Measurements from ENCODE around the gene SLC16A10. TPM values are rescaled to one million over a fixed set of nuclear protein-coding genes. Genes with fewer than 3 reads are reported as not detected.
"Not testable (repeated sequence)": the region's sequence is repeated elsewhere in the genome, so short reads cannot be mapped to it uniquely, and the experiment has no call there.

Gene SLC16A10
- total RNA-seq, 2 donors from 2014 or later = 8.7 to 13.8 TPM

DNA sequence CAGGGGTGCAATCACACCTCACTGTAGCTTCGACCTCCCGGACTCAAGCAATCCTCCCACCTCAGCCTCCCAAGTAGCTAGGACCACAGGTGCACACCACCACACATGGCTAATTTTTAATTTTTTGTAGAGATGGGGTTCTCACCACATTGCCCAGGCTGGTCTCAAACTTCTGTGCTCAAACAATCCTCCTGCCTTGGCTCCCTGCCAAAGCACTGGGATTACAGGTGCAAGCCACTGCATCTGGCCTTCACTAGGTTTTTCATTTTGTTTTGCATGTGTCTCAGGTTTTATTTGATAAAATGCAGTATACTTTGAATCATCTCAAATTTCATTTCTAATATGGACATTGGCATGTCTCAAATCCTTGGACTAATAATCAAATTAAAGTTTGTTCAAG is 98.7 kb downstream of the SLC16A10 start:
- no peaks in the 10 kb centered on the region for H3K27me3 Mint-ChIP-seq (ENCODE audit: insufficient read depth)
- no peak overlapping the region for H3K4me3 ChIP-seq (ENCODE audit: low read length)
- TF ChIP-seq, protein P1, sequence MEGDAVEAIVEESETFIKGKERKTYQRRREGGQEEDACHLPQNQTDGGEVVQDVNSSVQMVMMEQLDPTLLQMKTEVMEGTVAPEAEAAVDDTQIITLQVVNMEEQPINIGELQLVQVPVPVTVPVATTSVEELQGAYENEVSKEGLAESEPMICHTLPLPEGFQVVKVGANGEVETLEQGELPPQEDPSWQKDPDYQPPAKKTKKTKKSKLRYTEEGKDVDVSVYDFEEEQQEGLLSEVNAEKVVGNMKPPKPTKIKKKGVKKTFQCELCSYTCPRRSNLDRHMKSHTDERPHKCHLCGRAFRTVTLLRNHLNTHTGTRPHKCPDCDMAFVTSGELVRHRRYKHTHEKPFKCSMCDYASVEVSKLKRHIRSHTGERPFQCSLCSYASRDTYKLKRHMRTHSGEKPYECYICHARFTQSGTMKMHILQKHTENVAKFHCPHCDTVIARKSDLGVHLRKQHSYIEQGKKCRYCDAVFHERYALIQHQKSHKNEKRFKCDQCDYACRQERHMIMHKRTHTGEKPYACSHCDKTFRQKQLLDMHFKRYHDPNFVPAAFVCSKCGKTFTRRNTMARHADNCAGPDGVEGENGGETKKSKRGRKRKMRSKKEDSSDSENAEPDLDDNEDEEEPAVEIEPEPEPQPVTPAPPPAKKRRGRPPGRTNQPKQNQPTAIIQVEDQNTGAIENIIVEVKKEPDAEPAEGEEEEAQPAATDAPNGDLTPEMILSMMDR (conservative IDR thresholded peaks at IDR 0.05) = no peak
- H3K9me3 Mint-ChIP-seq = peaks cover 16% of the 10 kb centered on the region
- 100% methylated on average over 2 of the region's 2 CpGs; no CpG with 5 or more reads in 1 of the 2 experiments for WGBS, 2 experiments (ENCODE audit: insufficient coverage in 1 of 2, insufficient read length in 1 of 2)
- H3K9me3 ChIP-seq (ENCODE audit: control insufficient read depth, low read length) = peaks cover 7% of the 10 kb centered on the region
- no peak overlapping the region for H3K4me3 Mint-ChIP-seq
- DNase-seq = no peak
- H3K27ac ChIP-seq (ENCODE audit: low read depth, low read length) = no peak overlapping the region
- no peak overlapping the region for H3K9ac ChIP-seq (ENCODE audit: extremely low read depth, low read length, poor library complexity, severe bottlenecking)
- peaks cover 12% of the 10 kb centered on the region for H3K36me3 Mint-ChIP-seq (ENCODE audit: low read depth)
- no peaks in the 10 kb centered on the region for H3K4me1 Mint-ChIP-seq
- no peaks in the 10 kb centered on the region for H3K4me1 ChIP-seq (ENCODE audit: control insufficient read depth, insufficient read depth, low read length)
- H3K27ac Mint-ChIP-seq = no peak overlapping the region
- H3K27me3 ChIP-seq (ENCODE audit: control insufficient read depth, insufficient read depth, low read length, poor library complexity, severe bottlenecking) = no peaks in the 10 kb centered on the region
- H3K36me3 ChIP-seq (ENCODE audit: control insufficient read depth, insufficient read depth, low read length) = no peaks in the 10 kb centered on the region

DNA sequence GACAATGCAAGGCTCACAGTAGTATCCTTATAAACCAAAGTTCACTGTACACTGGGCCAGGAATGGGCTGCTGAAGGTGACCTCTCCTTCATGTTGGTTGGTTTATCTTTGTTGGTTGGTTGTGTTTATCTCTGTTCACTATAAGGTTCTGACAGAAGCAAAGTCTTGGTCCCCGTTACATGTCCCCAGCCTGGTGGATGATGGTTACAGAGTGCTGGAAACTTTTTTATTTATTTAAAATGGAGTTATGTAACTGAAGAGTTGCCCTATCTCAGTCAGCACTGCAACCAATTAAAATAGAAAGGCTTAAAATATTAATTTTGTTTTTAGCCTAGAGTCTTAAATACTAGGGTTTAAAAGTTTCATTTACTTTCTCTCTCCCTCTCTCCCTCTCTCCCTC is 100.6 kb downstream of the SLC16A10 start:
- no peak overlapping the region for H3K27ac Mint-ChIP-seq
- WGBS, 2 experiments (ENCODE audit: insufficient coverage in 1 of 2, insufficient read length in 1 of 2) = 92% methylated on average over 1 of the region's 1 CpG; no CpG with 5 or more reads in 1 of the 2 experiments
- H3K4me3 ChIP-seq (ENCODE audit: low read length) = no peak overlapping the region
- no peaks in the 10 kb centered on the region for H3K27me3 ChIP-seq (ENCODE audit: control insufficient read depth, insufficient read depth, low read length, poor library complexity, severe bottlenecking)
- peaks cover 9% of the 10 kb centered on the region for H3K9me3 ChIP-seq (ENCODE audit: control insufficient read depth, low read length)
- H3K27me3 Mint-ChIP-seq (ENCODE audit: insufficient read depth) = no peaks in the 10 kb centered on the region
- peaks cover 19% of the 10 kb centered on the region for H3K36me3 Mint-ChIP-seq (ENCODE audit: low read depth)
- H3K9me3 Mint-ChIP-seq = peaks cover 30% of the 10 kb centered on the region
- DNase-seq = no peak
- TF ChIP-seq, protein P1 (conservative IDR thresholded peaks at IDR 0.05) = no peak
- H3K4me1 Mint-ChIP-seq = no peaks in the 10 kb centered on the region
- no peak overlapping the region for H3K27ac ChIP-seq (ENCODE audit: low read depth, low read length)
- H3K9ac ChIP-seq (ENCODE audit: extremely low read depth, low read length, poor library complexity, severe bottlenecking) = no peak overlapping the region
- H3K36me3 ChIP-seq (ENCODE audit: control insufficient read depth, insufficient read depth, low read length) = no peaks in the 10 kb centered on the region
- H3K4me1 ChIP-seq (ENCODE audit: control insufficient read depth, insufficient read depth, low read length) = no peaks in the 10 kb centered on the region
- H3K4me3 Mint-ChIP-seq = no peak overlapping the region

DNA sequence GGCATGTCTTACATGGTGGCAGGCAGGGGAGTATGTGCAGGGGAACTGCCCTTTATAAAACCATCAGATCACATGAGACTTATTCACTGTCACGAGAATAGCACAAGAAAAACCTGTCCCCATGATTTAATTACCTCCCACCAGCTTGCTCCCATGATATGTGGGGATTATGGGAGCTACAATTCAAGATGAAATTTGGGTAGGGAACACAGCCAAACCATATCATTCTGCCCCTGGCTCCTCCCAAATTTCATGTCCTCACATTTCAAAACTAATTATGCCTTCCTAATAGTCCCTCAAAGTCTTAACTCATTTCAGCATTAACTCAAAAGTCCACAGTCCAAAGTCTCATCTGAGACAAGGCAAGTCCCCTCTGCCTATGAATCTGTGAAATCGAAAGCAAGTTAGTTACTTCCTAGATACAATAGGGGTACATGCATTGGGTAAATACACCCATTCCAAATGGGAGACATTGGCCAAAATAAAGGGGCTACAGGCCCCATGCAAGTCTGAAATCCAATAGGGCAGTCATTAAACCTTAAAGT is 102.4 kb downstream of the SLC16A10 start:
- not testable (repeated sequence) for H3K36me3 ChIP-seq (ENCODE audit: control insufficient read depth, insufficient read depth, low read length)

DNA sequence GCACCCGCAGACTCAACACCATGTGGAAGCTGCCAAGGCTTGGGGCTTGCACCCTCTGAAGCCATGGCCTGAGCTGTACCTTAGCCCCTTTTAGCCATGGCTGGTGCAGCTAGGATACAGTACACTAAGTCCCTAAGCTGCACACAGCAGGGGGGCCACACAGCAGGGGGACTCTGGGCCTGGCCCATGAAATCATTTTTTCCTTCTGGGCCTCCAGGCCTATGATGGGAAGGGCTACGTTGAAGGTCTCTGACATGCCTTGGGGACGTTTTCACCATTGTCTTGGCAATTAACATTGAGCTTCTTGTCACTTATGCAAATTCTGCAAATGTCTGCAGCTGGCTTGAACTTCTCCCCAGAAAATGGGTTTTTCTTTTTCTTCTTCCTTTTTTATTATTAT is 103.3 kb downstream of the SLC16A10 start:
- Histone ChIP-seq H3K4me1 (ENCODE audit: control insufficient read depth, insufficient read depth, low read length) (no peaks in the 10 kb centered on the region), H3K9me3 (ENCODE audit: control insufficient read depth, low read length) (peaks cover 9% of the 10 kb centered on the region), H3K27ac (ENCODE audit: low read depth, low read length) (no peak overlapping the region), H3K27me3 (ENCODE audit: control insufficient read depth, insufficient read depth, low read length, poor library complexity, severe bottlenecking) (no peaks in the 10 kb centered on the region), H3K9ac (ENCODE audit: extremely low read depth, low read length, poor library complexity, severe bottlenecking) (no peak overlapping the region), H3K36me3 (ENCODE audit: control insufficient read depth, insufficient read depth, low read length) (no peaks in the 10 kb centered on the region), H3K4me3 (ENCODE audit: low read length) (no peak overlapping the region)
- H3K9me3 Mint-ChIP-seq = peaks cover 30% of the 10 kb centered on the region
- DNase-seq = no peak
- WGBS, 2 experiments (ENCODE audit: insufficient coverage in 1 of 2, insufficient read length in 1 of 2) = 90 to 91% methylated on average over 3 of the region's 3 CpGs
- H3K4me1 Mint-ChIP-seq = peaks cover 6% of the 10 kb centered on the region
- H3K4me3 Mint-ChIP-seq = no peak overlapping the region
- peaks cover 19% of the 10 kb centered on the region for H3K36me3 Mint-ChIP-seq (ENCODE audit: low read depth)
- TF ChIP-seq, protein P1 (conservative IDR thresholded peaks at IDR 0.05) = no peak
- H3K27ac Mint-ChIP-seq = no peak overlapping the region
- H3K27me3 Mint-ChIP-seq (ENCODE audit: insufficient read depth) = no peaks in the 10 kb centered on the region

More for the DNA sequence above, 102.4 kb downstream of the SLC16A10 start:
- not testable (repeated sequence) for H3K4me3 ChIP-seq (ENCODE audit: low read length); DNase-seq; H3K9me3 ChIP-seq (ENCODE audit: control insufficient read depth, low read length); H3K27me3 ChIP-seq (ENCODE audit: control insufficient read depth, insufficient read depth, low read length, poor library complexity, severe bottlenecking); H3K4me1 ChIP-seq (ENCODE audit: control insufficient read depth, insufficient read depth, low read length); H3K9ac ChIP-seq (ENCODE audit: extremely low read depth, low read length, poor library complexity, severe bottlenecking); H3K4me3 Mint-ChIP-seq; H3K27me3 Mint-ChIP-seq (ENCODE audit: insufficient read depth); H3K27ac Mint-ChIP-seq; H3K4me1 Mint-ChIP-seq; H3K27ac ChIP-seq (ENCODE audit: low read depth, low read length)
- peaks cover 19% of the 10 kb centered on the region for H3K36me3 Mint-ChIP-seq (ENCODE audit: low read depth)
- H3K9me3 Mint-ChIP-seq = peaks cover 30% of the 10 kb centered on the region
- 85% methylated on average over 2 of the region's 2 CpGs; no CpG with 5 or more reads in 1 of the 2 experiments for WGBS, 2 experiments (ENCODE audit: insufficient coverage in 1 of 2, insufficient read length in 1 of 2)

DNA sequence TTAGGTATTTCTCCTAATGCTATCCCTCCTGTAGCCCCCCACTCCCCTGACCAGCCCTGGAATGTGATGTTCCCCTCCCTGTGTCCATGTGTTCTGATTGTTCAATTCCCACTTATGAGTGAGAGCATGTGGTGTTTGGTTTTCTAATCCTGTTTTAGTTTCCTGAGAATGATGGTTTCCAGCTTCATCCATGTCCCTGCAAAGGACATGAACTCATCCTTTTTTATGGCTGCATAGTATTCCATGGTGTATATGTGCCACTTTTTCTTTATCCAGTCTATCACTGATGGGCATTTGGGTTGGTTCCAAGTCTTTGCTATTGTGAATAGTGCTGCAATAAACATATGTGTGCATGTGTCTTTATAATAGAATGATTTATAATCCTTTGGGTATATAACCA is 103.8 kb downstream of the SLC16A10 start:
- not testable (repeated sequence) for H3K27ac Mint-ChIP-seq; H3K4me3 ChIP-seq (ENCODE audit: low read length); H3K9me3 ChIP-seq (ENCODE audit: control insufficient read depth, low read length); H3K27me3 ChIP-seq (ENCODE audit: control insufficient read depth, insufficient read depth, low read length, poor library complexity, severe bottlenecking); H3K36me3 ChIP-seq (ENCODE audit: control insufficient read depth, insufficient read depth, low read length); H3K4me3 Mint-ChIP-seq; DNase-seq; H3K27ac ChIP-seq (ENCODE audit: low read depth, low read length); H3K27me3 Mint-ChIP-seq (ENCODE audit: insufficient read depth); H3K4me1 Mint-ChIP-seq; H3K9ac ChIP-seq (ENCODE audit: extremely low read depth, low read length, poor library complexity, severe bottlenecking); H3K4me1 ChIP-seq (ENCODE audit: control insufficient read depth, insufficient read depth, low read length)
- peaks cover 19% of the 10 kb centered on the region for H3K36me3 Mint-ChIP-seq (ENCODE audit: low read depth)
- peaks cover 30% of the 10 kb centered on the region for H3K9me3 Mint-ChIP-seq
